ENCODE measurements around the gene TTLL7.

TTLL7 gene

GRCh38 chr1:83998498-83999315 lies at the start of gene TTLL7:
Gene TTLL7 (minus strand): TSS chr1:83999132. CDS start chr1:83952211, 46,921 bp downstream.
- peak; percentile 50 for DNase-seq (ENCODE audit: low spot score)

GRCh38 chr1:84042461-84042860 lies 43.5 kb upstream of the TTLL7 start:
- DNase-seq (ENCODE audit: low spot score): no peak

GRCh38 chr1:84037758-84038611 lies 39.1 kb upstream of the TTLL7 start:
- no peak for DNase-seq (ENCODE audit: low spot score)

- DNase-seq (ENCODE audit: low spot score): no peak
Measured at GRCh38 chr1:84031802-84032327, 32.9 kb upstream of the TTLL7 start.

GRCh38 chr1:84027368-84027767 lies 28.4 kb upstream of the TTLL7 start:
- DNase-seq (ENCODE audit: low spot score): no peak

GRCh38 chr1:84025966-84026365 lies 27.0 kb upstream of the TTLL7 start:
- no peak for DNase-seq (ENCODE audit: low spot score)

GRCh38 chr1:84021822-84022221 lies 22.9 kb upstream of the TTLL7 start:
- no peak for DNase-seq (ENCODE audit: low spot score)

- no peak for DNase-seq (ENCODE audit: low spot score)
Measured at GRCh38 chr1:84020151-84020550, 21.2 kb upstream of the TTLL7 start.

GRCh38 chr1:84019217-84019616 lies 20.3 kb upstream of the TTLL7 start:
- DNase-seq (ENCODE audit: low spot score): no peak

- DNase-seq (ENCODE audit: low spot score): no peak
Measured at GRCh38 chr1:84013708-84014107, 14.8 kb upstream of the TTLL7 start.

GRCh38 chr1:84012018-84012417 lies 13.1 kb upstream of the TTLL7 start:
- no peak for DNase-seq (ENCODE audit: low spot score)

- DNase-seq (ENCODE audit: low spot score): no peak
Measured at GRCh38 chr1:84010136-84010535, 11.2 kb upstream of the TTLL7 start.

GRCh38 chr1:84008631-84009030 lies 9.7 kb upstream of the TTLL7 start:
- no peak for DNase-seq (ENCODE audit: low spot score)

GRCh38 chr1:84006591-84006990 lies 7.7 kb upstream of the TTLL7 start:
- DNase-seq (ENCODE audit: low spot score): no peak

- no peak for DNase-seq (ENCODE audit: low spot score)
Measured at GRCh38 chr1:84001501-84001900, 2.6 kb upstream of the TTLL7 start.

GRCh38 chr1:84000954-84001495 lies 2.1 kb upstream of the TTLL7 start:
- no peak for DNase-seq (ENCODE audit: low spot score)

- no peak for DNase-seq (ENCODE audit: low spot score)
Measured at GRCh38 chr1:84000196-84000885, 1.4 kb upstream of the TTLL7 start.

GRCh38 chr1:83999316-83999819 lies 436 bp upstream of the TTLL7 start:
- peak; percentile 47 for DNase-seq (ENCODE audit: low spot score)

GRCh38 chr1:83998205-83998497 lies 781 bp downstream of the TTLL7 start:
- DNase-seq (ENCODE audit: low spot score): no peak

GRCh38 chr1:83997631-83998030 lies 1.3 kb downstream of the TTLL7 start:
- no peak for DNase-seq (ENCODE audit: low spot score)

- no peak for DNase-seq (ENCODE audit: low spot score)
Measured at GRCh38 chr1:83996621-83997020, 2.3 kb downstream of the TTLL7 start.

- no peak for DNase-seq (ENCODE audit: low spot score)
Measured at GRCh38 chr1:83996191-83996590, 2.7 kb downstream of the TTLL7 start.

Measured in hematopoietic multipotent progenitor cell treated with erythropoietin and hydrocortisone succinate and interleukin-3 and kit ligand, for 15 days (in vitro differentiated cells).